WTC11 (cell line): ENCODE results near the gene GNL1. TPM values are rescaled to one million over a fixed set of nuclear protein-coding genes. Genes with fewer than 3 reads are reported as not detected.
A peak's percentile ranks its signal among the peaks of the same experiment; 100 is the strongest.

Source experiments
- ATAC-seq: fragments of 200-7000 bp; cut with Tn5 transposase; 2 replicates; pipeline ENCODE4 v1.10.0; 2021; ENCODE audit warnings: mild to moderate bottlenecking, moderate library complexity
- CTCF ChIA-PET: fragments of 300-600 bp; sonication (Branson Sonifier 250); formaldehyde crosslinking; loops from one replicate; lab custom pipeline; 2021; ENCODE audit warnings: antibody characterized with exemption; lab: Charles Lee
- POLR2A ChIA-PET: fragments of 350-600 bp; sonication (Branson Sonifier 250); formaldehyde crosslinking; loops from one replicate; lab custom pipeline; 2021; ENCODE audit warnings: antibody characterized with exemption; lab: Charles Lee
- DNase-seq: peaks from one replicate; pipeline ENCODE4 v3.0.0; 2021; ENCODE audit warnings: low spot score
- H3K27ac Mint-ChIP-seq: 2 replicates; pipeline ENCODE4 v1.8.0; 2021; ENCODE audit warnings: mixed read lengths
- H3K27me3 Mint-ChIP-seq: 2 replicates; pipeline ENCODE4 v1.8.0; 2021; ENCODE audit warnings: low read depth, mild to moderate bottlenecking, moderate library complexity, mixed read lengths
- H3K36me3 Mint-ChIP-seq: 2 replicates; pipeline ENCODE4 v1.8.0; 2021; ENCODE audit warnings: mixed read lengths
- H3K4me1 Mint-ChIP-seq: 2 replicates; pipeline ENCODE4 v1.8.0; 2022; ENCODE audit warnings: mixed read lengths
- H3K4me3 Mint-ChIP-seq: 2 replicates; pipeline ENCODE4 v1.8.0; 2021; ENCODE audit warnings: mild to moderate bottlenecking, moderate library complexity, mixed read lengths
- H3K9me3 Mint-ChIP-seq: 2 replicates; pipeline ENCODE4 v1.8.0; 2021; ENCODE audit warnings: mixed read lengths
- CREM ChIP-seq: sonication (generic); formaldehyde crosslinking; IDR thresholded peaks from 2 replicates; pipeline ENCODE4 v1.8.1; 2022; ENCODE audit warnings: mild to moderate bottlenecking, missing genetic modification reagents, moderate library complexity
- EMX1 ChIP-seq: fragments of 250-450 bp; sonication (Bioruptor Pico); IDR thresholded peaks from 2 replicates; pipeline ENCODE4 v1.8.0; 2021; ENCODE audit warnings: mild to moderate bottlenecking
- FOXJ3 ChIP-seq: sonication (generic); formaldehyde crosslinking; IDR thresholded peaks from 2 replicates; pipeline ENCODE4 v1.9.0; 2021; ENCODE audit warnings: missing genetic modification reagents, mild to moderate bottlenecking, borderline replicate concordance
- IRF2 ChIP-seq: sonication (generic); formaldehyde crosslinking; IDR thresholded peaks from 2 replicates; pipeline ENCODE4 v1.8.0; 2022; ENCODE audit warnings: low read depth, missing genetic modification reagents, borderline replicate concordance
- JUN ChIP-seq: sonication (generic); formaldehyde crosslinking; IDR thresholded peaks from 2 replicates; pipeline ENCODE4 v1.8.0; 2023; ENCODE audit warnings: mild to moderate bottlenecking, missing genetic modification reagents
- MAX ChIP-seq: sonication (generic); formaldehyde crosslinking; IDR thresholded peaks from 2 replicates; pipeline ENCODE4 v1.8.0; 2022; ENCODE audit warnings: mild to moderate bottlenecking, missing genetic modification reagents
- PRRX2 ChIP-seq: fragments of 250-450 bp; sonication (Bioruptor Pico); IDR thresholded peaks from 2 replicates; pipeline ENCODE4 v1.8.0; 2021; ENCODE audit warnings: mild to moderate bottlenecking
- SP1 ChIP-seq: sonication (generic); formaldehyde crosslinking; conservative IDR thresholded peaks from 2 replicates; pipeline ENCODE4 v1.8.1; 2022; ENCODE audit warnings: missing genetic modification reagents
- TEAD4 ChIP-seq: sonication (generic); formaldehyde crosslinking; IDR thresholded peaks from 2 replicates; pipeline ENCODE4 v1.8.0; 2022; ENCODE audit warnings: mild to moderate bottlenecking, missing genetic modification reagents
- ZNF121 ChIP-seq: sonication (generic); formaldehyde crosslinking; IDR thresholded peaks from 2 replicates; pipeline ENCODE4 v1.8.0; 2023; ENCODE audit warnings: missing genetic modification reagents
- ZNF416 ChIP-seq: fragments of 250-450 bp; sonication (Bioruptor Pico); IDR thresholded peaks from 2 replicates; pipeline ENCODE4 v1.9.0; 2021; ENCODE audit warnings: mild to moderate bottlenecking, inconsistent platforms
- ZNF423 ChIP-seq: fragments of 250-450 bp; sonication (Bioruptor Pico); IDR thresholded peaks from 2 replicates; pipeline ENCODE4 v2.1.2; 2022; ENCODE audit warnings: mild to moderate bottlenecking, moderate library complexity
- total RNA-seq: library from RNA; stranded (reverse); gene quantifications from 3 replicates; pipeline ENCODE4 v1.2.3, GENCODE V29; 2021
- TF ChIP-seq, protein P1 (sequence below): fragments of 200-600 bp; IDR thresholded peaks from 2 replicates; pipeline ENCODE4 v1.8.0; 2022; ENCODE audit warnings: antibody characterized with exemption
- TF ChIP-seq, protein P2 (sequence below): sonication (generic); formaldehyde crosslinking; IDR thresholded peaks from 2 replicates; pipeline ENCODE4 v1.8.1; 2022; ENCODE audit warnings: mild to moderate bottlenecking, moderate library complexity, missing genetic modification reagents
- TF ChIP-seq, protein P3 (sequence below): sonication (generic); formaldehyde crosslinking; IDR thresholded peaks from 2 replicates; pipeline ENCODE4 v1.8.0; 2023; ENCODE audit warnings: missing genetic modification reagents, mild to moderate bottlenecking, borderline replicate concordance
- TF ChIP-seq, protein P4 (sequence below): sonication (generic); formaldehyde crosslinking; IDR thresholded peaks from 2 replicates; pipeline ENCODE4 v1.8.1; 2023; ENCODE audit warnings: mild to moderate bottlenecking, missing genetic modification reagents, moderate library complexity
- TF ChIP-seq, protein P5 (sequence below): fragments of 250-450 bp; sonication (Bioruptor Pico); IDR thresholded peaks from 2 replicates; pipeline ENCODE4 v1.9.0; 2021; ENCODE audit warnings: mild to moderate bottlenecking
- TF ChIP-seq, protein P6 (sequence below): sonication (generic); formaldehyde crosslinking; IDR thresholded peaks from 2 replicates; pipeline ENCODE4 v1.8.0; 2022; ENCODE audit warnings: mild to moderate bottlenecking, missing genetic modification reagents

Gene GNL1
- total RNA-seq, 1 experiment from 2014 or later: 85.7 TPM

DNA sequence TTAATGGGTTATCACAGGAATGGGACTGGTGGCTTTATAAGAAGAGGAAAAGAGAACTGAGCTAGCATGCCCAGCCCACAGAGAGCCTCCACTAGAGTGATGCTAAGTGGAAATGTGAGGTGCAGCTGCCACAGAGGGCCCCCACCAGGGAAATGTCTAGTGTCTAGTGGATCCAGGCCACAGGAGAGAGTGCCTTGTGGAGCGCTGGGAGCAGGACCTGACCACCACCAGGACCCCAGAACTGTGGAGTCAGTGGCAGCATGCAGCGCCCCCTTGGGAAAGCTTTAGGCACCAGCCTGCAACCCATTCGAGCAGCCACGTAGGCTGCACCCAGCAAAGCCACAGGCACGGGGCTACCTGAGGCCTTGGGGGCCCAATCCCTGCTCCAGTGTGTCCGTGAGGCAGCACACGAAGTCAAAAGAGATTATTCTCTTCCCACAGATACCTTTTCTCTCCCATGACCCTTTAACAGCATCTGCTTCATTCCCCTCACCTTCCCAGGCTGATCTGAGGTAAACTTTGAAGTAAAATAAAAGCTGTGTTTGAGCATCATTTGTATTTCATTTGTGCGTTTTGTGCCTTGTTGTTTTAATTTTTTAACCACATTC lies 62.5 kb downstream of the GNL1 start:
- Mint-ChIP-seq H3K4me1 (peaks cover 8% of the 10 kb centered on the region), H3K36me3 (peaks cover 29% of the 10 kb centered on the region), H3K27ac (no peak overlapping the region), H3K27me3 (no peaks in the 10 kb centered on the region; the same call in 1 of the 2 replicates), H3K4me3 (no peak overlapping the region), H3K9me3 (no peaks in the 10 kb centered on the region)
- POLR2A ChIA-PET: interaction anchor here (0.6 kb wide), 3 partner anchors 27 to 251 kb away, joined by 3 to 5 read pairs (median 3); partner anchors contain the start of gene IER3
- DNase-seq (peak; percentile 79), ATAC-seq (peak; percentile 38)
- CTCF ChIA-PET: interaction anchor here (0.6 to 2.5 kb wide), 21 partner anchors 8 to 237 kb away, joined by 3 to 21 read pairs (median 5); partner anchors contain the start of genes ABCF1 and MRPS18B
- TF ChIP-seq, protein P1, sequence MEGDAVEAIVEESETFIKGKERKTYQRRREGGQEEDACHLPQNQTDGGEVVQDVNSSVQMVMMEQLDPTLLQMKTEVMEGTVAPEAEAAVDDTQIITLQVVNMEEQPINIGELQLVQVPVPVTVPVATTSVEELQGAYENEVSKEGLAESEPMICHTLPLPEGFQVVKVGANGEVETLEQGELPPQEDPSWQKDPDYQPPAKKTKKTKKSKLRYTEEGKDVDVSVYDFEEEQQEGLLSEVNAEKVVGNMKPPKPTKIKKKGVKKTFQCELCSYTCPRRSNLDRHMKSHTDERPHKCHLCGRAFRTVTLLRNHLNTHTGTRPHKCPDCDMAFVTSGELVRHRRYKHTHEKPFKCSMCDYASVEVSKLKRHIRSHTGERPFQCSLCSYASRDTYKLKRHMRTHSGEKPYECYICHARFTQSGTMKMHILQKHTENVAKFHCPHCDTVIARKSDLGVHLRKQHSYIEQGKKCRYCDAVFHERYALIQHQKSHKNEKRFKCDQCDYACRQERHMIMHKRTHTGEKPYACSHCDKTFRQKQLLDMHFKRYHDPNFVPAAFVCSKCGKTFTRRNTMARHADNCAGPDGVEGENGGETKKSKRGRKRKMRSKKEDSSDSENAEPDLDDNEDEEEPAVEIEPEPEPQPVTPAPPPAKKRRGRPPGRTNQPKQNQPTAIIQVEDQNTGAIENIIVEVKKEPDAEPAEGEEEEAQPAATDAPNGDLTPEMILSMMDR: peak; percentile 39; the same call in 1 of the 2 replicates
- no peak for TF ChIP-seq SP1 (CRISPR knock-in tag)

DNA sequence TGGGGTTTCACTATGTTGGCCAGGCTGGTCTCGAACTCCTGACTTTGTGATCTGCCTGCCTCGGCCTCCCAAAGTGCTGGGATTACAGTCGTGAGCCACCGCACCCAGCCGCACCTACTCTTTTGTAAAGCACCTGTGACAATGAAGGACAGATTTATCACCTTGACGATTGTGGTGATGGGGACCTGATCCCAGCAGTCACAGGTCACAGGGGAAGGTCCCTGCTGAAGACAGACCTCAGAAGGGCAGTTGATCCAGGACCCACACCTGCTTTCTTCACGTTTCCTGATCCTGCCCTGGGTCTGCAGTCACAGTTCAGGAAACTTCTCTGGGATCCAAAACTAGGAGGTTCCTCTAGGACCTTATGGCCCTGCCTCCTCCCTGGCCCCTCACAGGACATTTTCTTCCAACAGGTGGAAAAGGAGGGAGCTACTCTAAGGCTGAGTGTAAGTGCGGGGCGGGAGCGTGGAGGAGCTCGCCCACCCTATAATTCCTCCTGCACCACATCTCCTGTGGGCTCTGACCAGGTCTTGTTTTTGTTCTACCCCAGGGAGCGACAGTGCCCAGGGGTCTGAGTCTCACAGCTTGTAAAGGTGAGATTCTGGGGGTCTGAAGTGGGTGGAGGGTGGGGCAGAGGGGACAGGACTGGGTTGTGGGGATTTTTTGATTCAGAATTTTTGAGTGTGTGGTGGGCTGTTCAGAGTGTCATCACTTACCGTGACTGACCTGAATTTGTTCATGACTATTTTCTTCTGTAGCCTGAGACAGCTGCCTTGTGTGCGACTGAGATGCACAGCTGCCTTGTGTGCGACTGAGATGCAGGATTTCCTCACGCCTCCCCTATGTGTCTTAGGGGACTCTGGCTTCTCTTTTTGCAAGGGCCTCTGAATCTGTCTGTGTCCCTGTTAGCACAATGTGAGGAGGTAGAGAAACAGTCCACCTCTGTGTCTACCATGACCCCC lies 64.0 kb downstream of the GNL1 start:
- TF ChIP-seq FOXJ3 (CRISPR knock-in tag) (no peak), MAX (CRISPR knock-in tag) (no peak), ZNF423 (no peak), EMX1 (CRISPR knock-in tag) (no peak), IRF2 (CRISPR knock-in tag) (no peak), ZNF121 (no peak), CREM (CRISPR knock-in tag) (no peak), JUN (CRISPR knock-in tag) (no peak), TEAD4 (CRISPR knock-in tag) (no peak), PRRX2 (CRISPR knock-in tag) (no peak), ZNF416 (no peak)
- TF ChIP-seq, protein P2, sequence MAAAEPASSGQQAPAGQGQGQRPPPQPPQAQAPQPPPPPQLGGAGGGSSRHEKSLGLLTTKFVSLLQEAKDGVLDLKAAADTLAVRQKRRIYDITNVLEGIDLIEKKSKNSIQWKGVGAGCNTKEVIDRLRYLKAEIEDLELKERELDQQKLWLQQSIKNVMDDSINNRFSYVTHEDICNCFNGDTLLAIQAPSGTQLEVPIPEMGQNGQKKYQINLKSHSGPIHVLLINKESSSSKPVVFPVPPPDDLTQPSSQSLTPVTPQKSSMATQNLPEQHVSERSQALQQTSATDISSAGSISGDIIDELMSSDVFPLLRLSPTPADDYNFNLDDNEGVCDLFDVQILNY (CRISPR knock-in tag): no peak
- TF ChIP-seq, protein P3, sequence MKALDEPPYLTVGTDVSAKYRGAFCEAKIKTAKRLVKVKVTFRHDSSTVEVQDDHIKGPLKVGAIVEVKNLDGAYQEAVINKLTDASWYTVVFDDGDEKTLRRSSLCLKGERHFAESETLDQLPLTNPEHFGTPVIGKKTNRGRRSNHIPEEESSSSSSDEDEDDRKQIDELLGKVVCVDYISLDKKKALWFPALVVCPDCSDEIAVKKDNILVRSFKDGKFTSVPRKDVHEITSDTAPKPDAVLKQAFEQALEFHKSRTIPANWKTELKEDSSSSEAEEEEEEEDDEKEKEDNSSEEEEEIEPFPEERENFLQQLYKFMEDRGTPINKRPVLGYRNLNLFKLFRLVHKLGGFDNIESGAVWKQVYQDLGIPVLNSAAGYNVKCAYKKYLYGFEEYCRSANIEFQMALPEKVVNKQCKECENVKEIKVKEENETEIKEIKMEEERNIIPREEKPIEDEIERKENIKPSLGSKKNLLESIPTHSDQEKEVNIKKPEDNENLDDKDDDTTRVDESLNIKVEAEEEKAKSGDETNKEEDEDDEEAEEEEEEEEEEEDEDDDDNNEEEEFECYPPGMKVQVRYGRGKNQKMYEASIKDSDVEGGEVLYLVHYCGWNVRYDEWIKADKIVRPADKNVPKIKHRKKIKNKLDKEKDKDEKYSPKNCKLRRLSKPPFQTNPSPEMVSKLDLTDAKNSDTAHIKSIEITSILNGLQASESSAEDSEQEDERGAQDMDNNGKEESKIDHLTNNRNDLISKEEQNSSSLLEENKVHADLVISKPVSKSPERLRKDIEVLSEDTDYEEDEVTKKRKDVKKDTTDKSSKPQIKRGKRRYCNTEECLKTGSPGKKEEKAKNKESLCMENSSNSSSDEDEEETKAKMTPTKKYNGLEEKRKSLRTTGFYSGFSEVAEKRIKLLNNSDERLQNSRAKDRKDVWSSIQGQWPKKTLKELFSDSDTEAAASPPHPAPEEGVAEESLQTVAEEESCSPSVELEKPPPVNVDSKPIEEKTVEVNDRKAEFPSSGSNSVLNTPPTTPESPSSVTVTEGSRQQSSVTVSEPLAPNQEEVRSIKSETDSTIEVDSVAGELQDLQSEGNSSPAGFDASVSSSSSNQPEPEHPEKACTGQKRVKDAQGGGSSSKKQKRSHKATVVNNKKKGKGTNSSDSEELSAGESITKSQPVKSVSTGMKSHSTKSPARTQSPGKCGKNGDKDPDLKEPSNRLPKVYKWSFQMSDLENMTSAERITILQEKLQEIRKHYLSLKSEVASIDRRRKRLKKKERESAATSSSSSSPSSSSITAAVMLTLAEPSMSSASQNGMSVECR: no peak
- TF ChIP-seq, protein P4, sequence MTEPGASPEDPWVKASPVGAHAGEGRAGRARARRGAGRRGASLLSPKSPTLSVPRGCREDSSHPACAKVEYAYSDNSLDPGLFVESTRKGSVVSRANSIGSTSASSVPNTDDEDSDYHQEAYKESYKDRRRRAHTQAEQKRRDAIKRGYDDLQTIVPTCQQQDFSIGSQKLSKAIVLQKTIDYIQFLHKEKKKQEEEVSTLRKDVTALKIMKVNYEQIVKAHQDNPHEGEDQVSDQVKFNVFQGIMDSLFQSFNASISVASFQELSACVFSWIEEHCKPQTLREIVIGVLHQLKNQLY: no peak
- TF ChIP-seq, protein P5, sequence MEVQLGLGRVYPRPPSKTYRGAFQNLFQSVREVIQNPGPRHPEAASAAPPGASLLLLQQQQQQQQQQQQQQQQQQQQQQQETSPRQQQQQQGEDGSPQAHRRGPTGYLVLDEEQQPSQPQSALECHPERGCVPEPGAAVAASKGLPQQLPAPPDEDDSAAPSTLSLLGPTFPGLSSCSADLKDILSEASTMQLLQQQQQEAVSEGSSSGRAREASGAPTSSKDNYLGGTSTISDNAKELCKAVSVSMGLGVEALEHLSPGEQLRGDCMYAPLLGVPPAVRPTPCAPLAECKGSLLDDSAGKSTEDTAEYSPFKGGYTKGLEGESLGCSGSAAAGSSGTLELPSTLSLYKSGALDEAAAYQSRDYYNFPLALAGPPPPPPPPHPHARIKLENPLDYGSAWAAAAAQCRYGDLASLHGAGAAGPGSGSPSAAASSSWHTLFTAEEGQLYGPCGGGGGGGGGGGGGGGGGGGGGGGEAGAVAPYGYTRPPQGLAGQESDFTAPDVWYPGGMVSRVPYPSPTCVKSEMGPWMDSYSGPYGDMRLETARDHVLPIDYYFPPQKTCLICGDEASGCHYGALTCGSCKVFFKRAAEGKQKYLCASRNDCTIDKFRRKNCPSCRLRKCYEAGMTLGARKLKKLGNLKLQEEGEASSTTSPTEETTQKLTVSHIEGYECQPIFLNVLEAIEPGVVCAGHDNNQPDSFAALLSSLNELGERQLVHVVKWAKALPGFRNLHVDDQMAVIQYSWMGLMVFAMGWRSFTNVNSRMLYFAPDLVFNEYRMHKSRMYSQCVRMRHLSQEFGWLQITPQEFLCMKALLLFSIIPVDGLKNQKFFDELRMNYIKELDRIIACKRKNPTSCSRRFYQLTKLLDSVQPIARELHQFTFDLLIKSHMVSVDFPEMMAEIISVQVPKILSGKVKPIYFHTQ (CRISPR knock-in tag): no peak
- TF ChIP-seq, protein P6, sequence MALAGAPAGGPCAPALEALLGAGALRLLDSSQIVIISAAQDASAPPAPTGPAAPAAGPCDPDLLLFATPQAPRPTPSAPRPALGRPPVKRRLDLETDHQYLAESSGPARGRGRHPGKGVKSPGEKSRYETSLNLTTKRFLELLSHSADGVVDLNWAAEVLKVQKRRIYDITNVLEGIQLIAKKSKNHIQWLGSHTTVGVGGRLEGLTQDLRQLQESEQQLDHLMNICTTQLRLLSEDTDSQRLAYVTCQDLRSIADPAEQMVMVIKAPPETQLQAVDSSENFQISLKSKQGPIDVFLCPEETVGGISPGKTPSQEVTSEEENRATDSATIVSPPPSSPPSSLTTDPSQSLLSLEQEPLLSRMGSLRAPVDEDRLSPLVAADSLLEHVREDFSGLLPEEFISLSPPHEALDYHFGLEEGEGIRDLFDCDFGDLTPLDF (CRISPR knock-in tag): no peak
- peaks cover 8% of the 10 kb centered on the region for H3K4me1 Mint-ChIP-seq
- H3K4me3 Mint-ChIP-seq: 0 out of 2 replicates have a peak overlapping the region, but pooled peaks have one; percentile 6
- DNase-seq (no peak), ATAC-seq (no peak)
- no peaks in the 10 kb centered on the region for H3K9me3 Mint-ChIP-seq
- peaks cover 26% of the 10 kb centered on the region for H3K36me3 Mint-ChIP-seq
- H3K27me3 Mint-ChIP-seq: no peaks in the 10 kb centered on the region
- ChIA-PET CTCF (interaction anchor here (1.2 to 2.5 kb wide), 5 partner anchors 8 to 53 kb away, joined by 5 to 21 read pairs (median 18); no protein-coding TSS in a partner anchor), POLR2A (no interaction called here)
- H3K27ac Mint-ChIP-seq: no peak overlapping the region
